GM21529 (cell line): ENCODE data around the gene PLPP4.

Experiments used
- ATAC-seq: cut with Tn5 transposase; IDR thresholded peaks from one replicate; pipeline ENCODE4 v1.9.1; 2021; ENCODE audit not compliant: unreplicated experiment

The PLPP4 gene

GRCh38 chr10:120456143-120456625 lies 843 bp upstream of the PLPP4 start:
- no peak for ATAC-seq

GRCh38 chr10:120457431-120458172 lies 575 bp downstream of the PLPP4 start:
- no peak for ATAC-seq

DNA sequence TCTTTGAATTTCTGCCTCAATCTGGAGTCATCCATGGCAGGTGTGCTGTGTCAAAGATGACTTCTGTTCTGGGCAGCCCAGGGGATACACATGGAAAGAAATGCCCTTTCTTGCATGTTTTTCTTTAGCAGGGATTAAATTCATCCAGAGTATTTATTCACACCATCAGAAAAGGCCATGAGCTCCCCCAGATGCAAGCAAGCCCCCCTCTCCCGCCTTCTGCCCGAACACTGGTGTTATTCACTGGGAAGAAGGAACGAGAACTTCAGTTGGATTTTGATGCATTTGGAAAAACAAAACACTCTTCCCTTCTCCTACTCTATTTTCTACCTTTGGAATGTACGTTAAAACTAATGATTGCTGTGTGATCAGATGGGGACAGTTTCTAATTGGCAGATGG lies 1.4 kb downstream of the PLPP4 start:
- ATAC-seq = no peak

GRCh38 chr10:120459185-120459584 lies 2.2 kb downstream of the PLPP4 start:
- no peak for ATAC-seq

- ATAC-seq = no peak
Observed at GRCh38 chr10:120460186-120460585, 3.2 kb downstream of the PLPP4 start.

GRCh38 chr10:120460776-120461175 lies 3.7 kb downstream of the PLPP4 start:
- ATAC-seq = no peak

DNA sequence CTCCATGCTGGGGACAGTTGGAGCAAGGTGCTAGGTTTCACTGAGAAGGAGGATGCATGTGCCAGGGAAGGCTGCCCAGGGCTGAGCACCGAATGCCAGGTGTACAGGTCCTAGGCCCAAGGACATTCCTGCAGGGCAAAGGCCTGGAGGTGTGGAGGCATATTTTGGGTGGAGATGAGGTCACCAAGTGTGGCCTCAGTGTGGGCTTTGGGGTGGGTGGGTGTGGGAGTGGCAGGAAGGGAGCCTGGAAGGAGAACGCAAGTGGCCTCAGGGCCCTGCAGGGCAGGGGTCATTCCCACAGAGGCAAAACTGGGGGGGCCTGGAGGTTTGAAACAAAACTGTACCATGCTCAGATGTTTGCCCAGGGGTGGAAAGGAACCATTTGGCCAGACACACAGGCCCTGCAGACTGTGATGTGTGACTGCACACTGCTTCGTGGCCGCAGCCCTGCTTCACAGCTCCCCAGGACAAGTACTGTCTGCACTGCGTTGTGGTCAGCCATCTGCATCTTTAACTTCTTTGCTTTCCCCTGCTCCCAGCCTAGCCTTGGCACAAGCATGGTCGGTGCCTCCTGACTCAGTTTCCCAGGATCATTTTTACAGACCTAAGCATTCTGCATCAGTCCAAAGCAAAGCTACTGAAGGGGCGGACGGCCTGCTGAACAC lies 5.1 kb downstream of the PLPP4 start:
- ATAC-seq = no peak

DNA sequence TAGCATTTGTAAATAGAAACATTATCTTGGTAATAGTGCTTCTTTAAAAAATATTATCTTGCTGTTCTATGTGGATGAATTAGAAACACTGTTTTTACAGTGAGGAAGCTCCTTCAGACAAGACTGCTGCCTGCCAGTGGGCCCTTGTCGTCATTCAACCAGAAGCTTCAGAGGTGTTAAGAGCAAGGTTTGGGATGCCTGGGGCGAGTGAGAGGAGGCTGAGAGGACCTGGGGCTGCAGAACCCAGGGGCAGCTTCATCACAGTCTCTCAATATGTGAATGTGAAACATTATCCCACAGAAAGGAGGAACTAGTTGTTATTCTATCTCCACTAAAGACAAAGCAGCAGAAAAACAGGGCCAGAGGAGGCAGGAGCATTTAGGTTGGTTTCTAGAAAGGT lies 8.1 kb downstream of the PLPP4 start:
- ATAC-seq = no peak

DNA sequence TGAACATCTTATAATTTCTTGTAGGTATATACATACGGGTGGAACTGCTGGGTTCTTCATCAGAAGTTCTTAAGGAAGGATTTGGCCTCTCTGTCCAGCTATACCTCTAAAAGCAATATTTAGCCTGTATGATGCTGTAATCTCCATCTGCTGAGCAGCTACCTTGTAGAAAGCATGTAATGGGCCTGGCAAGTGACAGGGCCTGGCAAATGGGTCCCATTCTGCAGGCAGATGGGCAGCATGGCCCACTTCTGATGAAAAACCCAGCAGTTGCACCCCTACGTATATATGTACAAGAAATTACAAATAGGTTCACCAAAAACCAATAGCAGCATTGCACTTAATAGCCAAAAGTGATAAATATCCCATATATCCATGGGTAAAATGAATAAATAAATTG lies 9.0 kb downstream of the PLPP4 start:
- no peak for ATAC-seq

DNA sequence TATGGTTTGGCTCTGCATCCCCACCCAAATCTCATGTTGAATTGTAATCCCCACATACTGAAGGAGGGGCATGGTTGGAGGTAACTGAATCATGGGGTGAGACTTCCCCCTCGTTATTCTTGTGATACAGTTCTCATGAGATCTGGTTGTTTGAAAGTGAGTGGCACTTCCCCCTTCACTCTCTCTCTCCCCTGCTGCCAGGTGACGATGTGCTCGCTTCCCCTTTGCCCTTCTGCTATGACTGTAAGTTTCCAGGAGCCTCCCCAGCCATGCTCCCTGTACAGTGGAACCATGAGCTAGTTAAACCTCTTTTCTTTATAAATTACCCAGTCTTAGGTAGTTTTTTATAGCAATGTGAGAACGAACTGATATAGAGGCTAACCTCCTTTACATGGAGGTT lies 16.6 kb downstream of the PLPP4 start:
- peak; percentile 68 for ATAC-seq

DNA sequence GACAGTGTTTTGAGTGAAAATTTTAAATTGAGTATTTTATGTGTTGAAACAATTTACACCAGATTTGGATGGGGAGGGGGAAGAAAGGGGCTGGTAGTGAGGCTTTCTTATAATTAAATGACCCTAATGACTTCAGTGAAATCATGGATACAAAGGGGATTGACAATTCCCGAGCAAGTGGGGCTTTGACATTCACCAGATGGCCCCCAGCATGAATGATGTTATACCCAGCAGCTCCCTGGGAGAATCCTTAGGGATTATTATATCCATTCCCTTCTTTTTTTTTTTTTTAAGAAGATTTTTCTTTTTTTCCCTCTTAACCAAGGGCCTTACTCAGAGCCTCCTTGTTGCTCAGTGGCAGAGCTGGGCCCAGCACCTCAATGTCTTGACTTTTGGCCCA lies 17.9 kb downstream of the PLPP4 start:
- no peak for ATAC-seq

DNA sequence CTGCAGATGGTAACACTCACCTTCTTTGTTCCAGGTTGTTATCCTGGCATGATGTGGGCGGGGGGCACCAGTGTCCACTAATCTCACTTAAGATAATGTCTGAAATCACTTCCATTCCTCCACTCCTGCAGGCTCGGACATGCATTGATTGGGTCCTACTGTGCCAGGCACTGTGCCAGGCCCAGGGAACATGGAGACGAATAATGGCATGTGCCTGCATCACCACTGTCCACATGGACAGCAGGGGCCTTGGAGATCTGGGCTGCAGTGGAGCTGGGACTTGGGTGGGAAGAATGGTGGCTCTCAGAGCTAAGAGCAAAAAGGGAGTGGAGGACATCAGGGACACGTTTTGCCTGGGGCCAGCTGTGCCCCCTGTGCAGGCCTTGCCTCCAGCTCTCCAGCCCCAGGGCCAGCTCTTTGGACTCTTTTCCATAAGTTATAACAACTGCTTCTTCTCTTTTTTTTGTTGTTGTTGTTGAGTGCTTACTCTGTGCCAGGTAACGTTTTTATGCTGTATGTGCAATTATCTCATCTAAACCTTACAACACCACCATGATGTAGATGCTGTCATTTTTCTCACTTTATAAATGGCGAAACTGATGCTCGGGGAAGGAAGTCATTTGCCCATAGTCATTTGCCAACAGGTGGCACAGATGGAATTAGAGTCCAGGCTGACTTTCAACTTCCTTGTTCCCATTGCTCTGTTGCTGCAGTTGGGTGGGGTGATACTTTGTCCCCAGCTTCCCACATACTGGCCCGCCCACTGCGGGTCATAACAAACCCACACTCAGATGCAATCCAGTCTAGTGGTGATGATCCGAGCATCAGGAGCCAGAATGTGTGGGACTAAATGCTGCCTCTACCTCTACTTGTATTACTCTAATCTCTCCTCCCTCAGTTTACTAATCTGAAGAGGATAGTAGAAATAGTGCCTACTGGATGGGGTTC lies 19.1 kb downstream of the PLPP4 start:
- ATAC-seq = no peak

DNA sequence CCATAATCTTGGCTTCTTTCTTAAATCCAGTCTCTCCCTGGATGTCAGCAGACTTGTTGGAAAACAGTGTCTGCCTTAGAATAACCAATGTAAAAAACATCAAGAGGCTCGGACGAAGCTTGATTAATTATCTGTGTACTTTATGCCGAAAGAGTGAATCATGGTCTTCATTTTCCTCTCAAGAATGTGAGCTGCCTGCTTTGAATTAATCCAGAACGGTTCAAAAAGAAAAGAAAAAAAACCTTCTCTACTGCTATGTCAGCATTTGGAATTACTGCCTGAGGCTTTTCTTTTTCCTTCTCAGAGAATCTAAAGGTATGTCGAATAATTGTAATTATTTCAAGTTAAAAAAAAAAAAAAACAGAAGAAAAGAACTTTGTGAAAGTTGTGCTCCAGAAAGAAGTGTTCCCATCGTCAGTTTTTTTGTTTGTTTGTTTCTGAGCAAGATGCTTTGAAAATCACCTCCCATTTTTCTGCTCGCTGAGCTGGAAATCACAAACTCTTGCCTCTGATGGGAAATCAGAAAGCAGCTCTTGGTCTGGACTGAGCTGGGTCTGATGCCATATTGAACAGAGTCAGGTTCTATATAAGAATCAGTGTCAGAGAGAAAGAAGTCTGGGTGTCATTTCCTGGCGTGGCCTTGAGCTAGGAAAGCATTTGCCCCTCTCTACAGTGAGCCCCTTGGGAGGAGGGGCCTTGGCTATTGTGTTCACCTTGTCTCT lies 20.2 kb downstream of the PLPP4 start:
- ATAC-seq = no peak

DNA sequence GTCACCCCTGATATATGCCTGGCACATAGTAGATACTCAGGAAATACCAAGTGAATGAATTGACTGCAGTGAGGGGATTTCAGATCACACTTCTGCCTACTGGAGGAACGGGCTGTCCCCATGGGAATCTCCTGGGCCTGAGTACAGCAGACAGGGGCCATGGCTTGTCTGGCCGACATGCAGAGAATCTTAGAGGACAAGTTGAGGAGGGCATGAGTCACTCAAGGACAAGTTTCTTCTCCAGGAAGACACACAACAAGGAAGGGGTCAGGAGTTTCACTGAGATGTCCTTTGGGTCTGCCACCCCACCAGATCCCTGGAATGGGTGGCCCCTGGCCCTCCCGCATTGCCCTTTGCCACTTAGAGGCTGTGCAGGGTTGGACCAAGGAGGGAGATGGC lies 20.7 kb downstream of the PLPP4 start:
- no peak for ATAC-seq

GRCh38 chr10:120478386-120478785 lies 21.4 kb downstream of the PLPP4 start:
- ATAC-seq = no peak

- no peak for ATAC-seq
Observed at GRCh38 chr10:120479506-120479905, 22.5 kb downstream of the PLPP4 start.

DNA sequence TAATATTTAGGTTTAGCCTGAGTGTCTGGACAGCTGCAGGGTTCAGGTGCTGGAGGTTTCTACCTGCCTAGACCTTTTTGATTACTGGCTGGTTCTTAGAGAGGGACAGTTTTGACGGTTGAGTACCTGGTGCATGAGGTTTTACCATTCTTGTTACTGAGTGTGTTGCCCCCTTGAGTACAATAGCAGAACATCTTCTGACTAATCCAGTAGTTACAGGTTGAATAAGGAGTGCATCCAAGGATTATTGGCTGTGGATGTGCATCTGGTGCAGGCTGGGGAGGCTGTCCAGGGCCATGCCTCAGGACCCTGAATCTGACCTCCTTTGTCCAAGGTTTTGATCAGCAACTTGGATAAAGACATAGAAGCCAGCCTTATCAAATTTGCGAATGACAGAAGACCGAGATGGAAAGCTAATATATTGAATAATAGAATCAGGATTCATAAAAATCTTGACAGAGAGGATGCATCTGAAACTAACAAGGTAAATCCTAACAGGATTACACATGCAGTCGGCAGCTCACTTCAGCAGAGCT lies 23.1 kb downstream of the PLPP4 start:
- ATAC-seq = no peak

DNA sequence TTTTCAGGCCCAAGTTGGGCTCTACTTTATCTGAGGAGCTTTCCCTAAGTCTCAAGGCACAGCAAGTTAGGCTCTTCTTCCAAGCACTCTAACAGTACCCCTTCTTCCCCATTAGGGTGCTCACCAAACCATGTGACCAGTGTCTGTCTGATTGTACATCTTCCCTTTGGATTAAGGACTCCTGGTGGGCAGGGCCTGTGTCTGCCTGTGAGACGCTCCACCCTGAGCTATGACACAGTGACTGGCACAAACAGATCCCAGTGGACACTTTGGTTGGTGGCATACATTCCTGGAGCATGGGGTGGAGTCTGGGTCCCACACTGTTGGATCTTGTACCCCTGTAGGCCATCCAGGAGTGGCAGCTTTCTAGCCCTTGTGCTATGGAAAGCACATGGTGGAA lies 23.8 kb downstream of the PLPP4 start:
- ATAC-seq = no peak

DNA sequence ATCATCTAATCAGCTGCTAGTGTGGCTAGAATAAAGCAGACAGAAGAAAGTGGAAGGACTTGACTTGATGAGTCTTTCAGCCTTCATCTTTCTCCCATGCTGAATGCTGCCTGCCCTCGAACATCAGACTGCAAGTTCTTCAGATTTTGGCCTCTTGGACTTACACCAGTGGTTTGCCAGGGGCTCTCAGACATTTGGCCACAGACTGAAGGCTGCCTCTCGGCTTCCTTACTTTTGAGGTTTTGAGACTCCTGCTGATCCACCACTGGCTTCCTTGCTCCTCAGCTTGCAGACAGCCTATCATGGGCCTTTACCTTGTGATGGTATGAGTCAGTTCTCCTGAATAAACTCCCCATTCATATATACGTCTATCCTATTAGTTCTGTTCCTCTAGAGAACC lies 26.0 kb downstream of the PLPP4 start:
- ATAC-seq = no peak

DNA sequence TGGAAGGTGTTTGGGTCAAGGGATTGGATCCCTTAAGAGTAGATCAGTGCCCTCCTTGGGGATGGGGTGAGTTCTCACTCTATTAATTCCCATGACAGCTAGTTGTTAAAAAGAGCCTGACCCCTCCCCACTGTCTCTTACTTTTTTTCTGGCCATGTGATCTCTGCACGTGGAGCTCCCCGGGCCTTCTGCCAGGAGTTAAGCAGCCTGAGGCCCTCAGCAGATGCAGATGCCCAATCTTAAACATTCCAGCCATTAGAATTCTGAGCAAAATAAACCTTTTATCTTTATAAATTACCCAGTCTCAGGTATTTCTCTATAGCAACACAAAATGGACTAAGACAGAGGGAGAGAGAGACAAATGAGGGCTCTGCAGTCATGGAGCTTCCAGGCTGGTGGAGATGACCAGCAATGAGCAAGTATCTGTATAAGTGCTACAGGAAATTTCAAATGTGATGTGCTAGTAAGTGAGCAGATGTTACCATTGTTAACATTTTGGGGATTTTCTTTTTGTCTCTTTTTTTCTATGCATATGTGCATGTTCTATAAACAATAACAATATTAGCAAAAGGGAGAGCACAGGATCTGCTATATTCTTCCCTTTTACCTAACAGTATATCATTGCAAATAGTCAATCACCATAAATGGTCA lies 26.7 kb downstream of the PLPP4 start:
- ATAC-seq = no peak
